Activated naive CD8-positive, alpha-beta T cell treated with anti-CD3 and anti-CD28 coated beads, Interleukin-2, amount 10 ng/mL, durations not matched to agents 7 days and 5 days (primary cell): ENCODE data around the gene AGMO. TPM values are rescaled to one million over a fixed set of nuclear protein-coding genes. Genes with fewer than 3 reads are reported as not detected.

Experiments used
- ATAC-seq: fragments of 150-1000 bp; cut with Tn5 transposase; one replicate; pipeline ENCODE4 v1.10.0; 2021; ENCODE audit warnings: low read depth, moderate library complexity
- POLR2A ChIA-PET: fragments of 350-600 bp; sonication (Branson Sonifier 250); formaldehyde crosslinking; loops from one replicate; lab custom pipeline; 2021; ENCODE audit warnings: antibody characterized with exemption; lab: Charles Lee
- DNase-seq: peaks from one replicate; pipeline ENCODE4 v3.0.0; 2021
- H3K27ac Mint-ChIP-seq: one replicate; pipeline ENCODE4 v1.8.0; 2022; ENCODE audit warnings: mild to moderate bottlenecking, mixed read lengths
- H3K27me3 Mint-ChIP-seq: one replicate; pipeline ENCODE4 v1.8.0; 2022; ENCODE audit warnings: mild to moderate bottlenecking, moderate library complexity, mixed read lengths
- H3K36me3 Mint-ChIP-seq: one replicate; pipeline ENCODE4 v1.8.0; 2021; ENCODE audit warnings: mild to moderate bottlenecking, mixed read lengths
- H3K4me1 Mint-ChIP-seq: one replicate; pipeline ENCODE4 v1.8.0; 2021; ENCODE audit warnings: mixed read lengths
- H3K4me3 Mint-ChIP-seq: one replicate; pipeline ENCODE4 v1.8.0; 2022; ENCODE audit warnings: mild to moderate bottlenecking, moderate library complexity, mixed read lengths
- H3K9me3 Mint-ChIP-seq: one replicate; pipeline ENCODE4 v1.8.0; 2021; ENCODE audit warnings: mixed read lengths
- total RNA-seq, 2 experiments: library from RNA; stranded (reverse); gene quantifications; one replicate each; pipeline ENCODE4 v1.2.3, GENCODE V29; 2021

AGMO gene
- total RNA-seq, 2 experiments from 2014 or later, result not detected

DNA sequence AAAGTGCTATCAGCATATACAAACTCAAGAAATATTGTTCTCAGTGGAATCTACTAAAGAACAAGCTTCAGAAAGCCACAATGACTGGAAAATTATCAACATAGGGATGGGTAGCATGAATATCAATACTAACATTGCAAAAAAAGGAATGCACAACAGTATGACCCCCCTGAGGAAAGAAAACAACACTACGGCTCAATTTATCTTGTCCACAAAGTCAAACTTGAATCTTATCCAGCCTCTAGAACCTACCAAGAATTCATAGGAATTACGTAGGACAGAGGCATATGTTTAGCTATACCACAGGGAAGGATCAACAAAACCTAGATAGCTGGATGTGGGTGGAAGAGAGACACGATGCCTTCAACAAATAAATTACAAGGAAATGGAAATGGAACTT, 54.6 kb downstream of the AGMO start:
- POLR2A ChIA-PET, result no interaction called here
- no peak for DNase-seq
- Mint-ChIP-seq H3K27me3 (no peaks in the 10 kb centered on the region), H3K27ac (no peak overlapping the region), H3K4me1 (no peaks in the 10 kb centered on the region), H3K4me3 (no peak overlapping the region), H3K36me3 (no peaks in the 10 kb centered on the region), H3K9me3 (peaks cover 1% of the 10 kb centered on the region)
- ATAC-seq, result no peak

DNA sequence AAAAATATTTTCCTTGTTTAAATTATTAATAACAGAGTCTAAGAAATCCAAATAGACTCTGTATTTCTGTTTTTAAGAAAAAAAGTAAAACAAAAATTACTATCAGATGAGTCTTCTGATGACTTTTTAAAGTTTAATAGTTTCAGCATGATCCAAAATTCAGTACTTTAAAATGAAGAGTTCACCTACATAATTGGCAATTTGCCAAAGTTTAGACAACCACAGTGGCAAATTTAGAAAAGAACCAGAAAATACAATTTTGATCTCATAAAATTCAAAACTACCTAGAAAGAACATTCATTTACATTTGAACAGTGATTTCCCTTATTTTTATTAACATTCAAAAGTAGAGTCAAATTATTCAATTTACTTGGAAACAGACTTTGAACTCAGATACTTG, 56.1 kb downstream of the AGMO start:
- H3K9me3 Mint-ChIP-seq, result no peaks in the 10 kb centered on the region
- no peaks in the 10 kb centered on the region for H3K4me1 Mint-ChIP-seq
- no peaks in the 10 kb centered on the region for H3K36me3 Mint-ChIP-seq
- ATAC-seq (no peak), DNase-seq (no peak)
- H3K27ac Mint-ChIP-seq, result no peak overlapping the region
- no peaks in the 10 kb centered on the region for H3K27me3 Mint-ChIP-seq
- no peak overlapping the region for H3K4me3 Mint-ChIP-seq
- POLR2A ChIA-PET, result no interaction called here

DNA sequence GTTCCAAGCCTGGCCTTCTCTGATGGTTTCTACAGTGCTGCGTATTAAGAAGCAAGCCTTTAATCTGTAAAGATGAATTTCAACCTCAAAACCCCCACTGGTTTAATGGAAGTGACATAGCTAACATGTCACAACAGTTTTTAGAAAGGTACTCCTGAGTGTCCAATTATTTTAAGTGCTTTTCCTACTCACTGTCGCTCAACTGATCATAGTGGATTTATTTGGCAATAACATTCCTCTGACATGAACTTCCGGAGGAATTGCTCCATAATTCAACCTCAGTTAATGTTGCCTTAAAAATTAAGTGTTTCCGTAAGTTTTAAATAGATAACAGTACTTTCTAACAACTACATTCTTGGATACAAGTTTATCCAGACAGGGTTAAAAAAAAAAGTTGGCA, 57.5 kb downstream of the AGMO start:
- H3K27me3 Mint-ChIP-seq, result no peaks in the 10 kb centered on the region
- H3K4me3 Mint-ChIP-seq, result no peak overlapping the region
- no peaks in the 10 kb centered on the region for H3K4me1 Mint-ChIP-seq
- no peak for ATAC-seq
- H3K9me3 Mint-ChIP-seq, result no peaks in the 10 kb centered on the region
- no peaks in the 10 kb centered on the region for H3K36me3 Mint-ChIP-seq
- POLR2A ChIA-PET, result no interaction called here
- no peak overlapping the region for H3K27ac Mint-ChIP-seq
- DNase-seq, result no peak

DNA sequence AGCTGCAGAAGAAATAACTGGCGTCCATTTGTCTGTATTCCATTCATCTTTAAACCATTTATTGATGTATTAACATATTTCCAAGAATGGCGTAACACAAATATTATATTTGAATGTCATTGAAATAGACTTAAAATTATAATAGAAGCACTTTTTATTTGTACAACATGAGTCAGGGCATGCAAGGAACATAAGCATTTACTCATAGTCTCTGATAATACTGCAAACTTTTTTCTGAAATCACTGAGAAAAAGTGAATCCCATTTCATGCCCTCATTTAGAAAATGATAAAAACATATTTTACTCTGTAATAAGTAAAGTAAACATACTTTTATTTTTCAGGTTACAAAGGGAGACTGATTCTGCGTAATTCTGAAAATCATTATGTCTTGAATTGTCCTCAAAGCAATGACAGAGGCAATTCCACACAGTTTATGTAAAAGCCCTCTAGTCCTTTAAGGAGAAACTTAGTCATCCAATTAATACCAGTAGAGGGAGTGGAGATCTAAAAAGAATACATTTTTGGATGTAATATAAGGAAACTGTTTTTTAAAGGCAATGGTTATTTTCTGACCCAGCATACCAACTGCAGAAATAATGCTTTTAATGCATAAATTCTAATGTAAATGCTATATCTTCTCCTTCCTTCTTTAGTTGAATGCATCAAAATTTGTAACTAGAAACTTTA, 58.1 kb downstream of the AGMO start:
- no peaks in the 10 kb centered on the region for H3K27me3 Mint-ChIP-seq
- no peaks in the 10 kb centered on the region for H3K9me3 Mint-ChIP-seq
- ATAC-seq (no peak), DNase-seq (no peak)
- no peaks in the 10 kb centered on the region for H3K4me1 Mint-ChIP-seq
- no peak overlapping the region for H3K4me3 Mint-ChIP-seq
- no peaks in the 10 kb centered on the region for H3K36me3 Mint-ChIP-seq
- no peak overlapping the region for H3K27ac Mint-ChIP-seq
- POLR2A ChIA-PET, result no interaction called here

DNA sequence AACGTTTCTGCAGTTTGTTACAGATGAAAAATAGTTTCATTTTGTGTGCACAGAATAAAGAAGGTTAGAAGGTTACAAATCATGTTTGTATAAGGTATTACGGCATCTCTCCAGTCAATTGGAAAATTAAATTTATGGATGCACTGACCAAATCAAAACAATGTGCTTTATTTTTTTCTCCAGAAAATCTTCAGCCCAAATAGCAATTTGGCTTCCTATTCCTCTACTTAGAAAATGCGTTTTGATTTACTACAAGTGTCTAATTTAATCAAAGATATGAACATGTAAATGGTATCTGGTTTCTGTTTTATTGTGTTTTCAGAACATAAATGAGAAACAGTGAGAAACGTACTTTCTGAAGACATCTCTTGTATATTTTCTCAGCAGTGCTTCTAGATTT, 63.4 kb downstream of the AGMO start:
- POLR2A ChIA-PET, result no interaction called here
- no peak for ATAC-seq

DNA sequence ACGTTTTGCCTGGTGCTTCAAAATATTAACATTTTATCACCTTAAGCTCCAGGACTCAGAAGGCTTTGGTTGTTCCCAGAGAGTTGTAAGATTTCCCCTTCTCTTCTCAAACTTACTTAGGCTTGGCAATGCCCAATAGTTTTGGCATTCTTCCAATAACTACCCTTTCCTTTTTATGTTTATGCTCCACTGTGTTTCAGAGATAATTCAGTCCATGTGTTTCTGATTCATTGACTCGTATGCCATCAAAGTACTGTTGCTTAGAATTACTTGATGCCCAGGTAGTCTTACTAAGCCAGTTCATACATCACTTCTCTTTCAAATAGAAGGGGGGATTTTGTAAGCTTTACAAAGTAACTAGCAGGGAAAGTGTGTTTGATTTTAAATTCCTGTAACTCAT, 66.6 kb downstream of the AGMO start:
- no peak for DNase-seq
- Mint-ChIP-seq H3K4me3 (no peak overlapping the region), H3K27ac (no peak overlapping the region), H3K9me3 (peaks cover 6% of the 10 kb centered on the region), H3K27me3 (no peaks in the 10 kb centered on the region), H3K4me1 (no peaks in the 10 kb centered on the region), H3K36me3 (no peaks in the 10 kb centered on the region)
- no peak for ATAC-seq
- POLR2A ChIA-PET, result no interaction called here

More for the DNA sequence above, 63.4 kb downstream of the AGMO start:
- DNase-seq, result no peak
- no peak overlapping the region for H3K27ac Mint-ChIP-seq
- no peaks in the 10 kb centered on the region for H3K4me1 Mint-ChIP-seq
- H3K27me3 Mint-ChIP-seq, result no peaks in the 10 kb centered on the region
- H3K9me3 Mint-ChIP-seq, result peaks cover 3% of the 10 kb centered on the region
- H3K36me3 Mint-ChIP-seq, result no peaks in the 10 kb centered on the region
- no peak overlapping the region for H3K4me3 Mint-ChIP-seq

DNA sequence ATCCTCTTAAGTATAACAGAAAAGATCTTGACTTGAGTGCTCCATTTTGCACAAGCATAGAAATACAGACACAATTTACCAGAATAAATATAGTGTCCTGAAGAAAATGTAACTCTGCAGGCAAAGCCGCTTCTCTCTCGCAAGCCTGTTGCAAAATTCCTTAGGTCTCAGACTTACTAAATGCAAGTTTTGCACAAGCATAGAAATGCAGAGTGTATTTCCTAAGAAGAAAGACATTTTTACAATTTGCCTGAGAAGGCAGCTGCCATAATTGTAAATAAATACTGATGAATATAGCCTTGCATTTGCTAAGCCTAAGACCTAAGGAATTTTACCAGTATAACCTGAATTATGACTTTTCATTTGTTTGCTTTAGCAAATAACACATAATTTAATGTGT, 67.1 kb downstream of the AGMO start:
- Mint-ChIP-seq H3K27ac (no peak overlapping the region), H3K4me1 (no peaks in the 10 kb centered on the region), H3K4me3 (no peak overlapping the region), H3K9me3 (peaks cover 6% of the 10 kb centered on the region), H3K27me3 (no peaks in the 10 kb centered on the region), H3K36me3 (no peaks in the 10 kb centered on the region)
- ATAC-seq (no peak), DNase-seq (no peak)
- POLR2A ChIA-PET, result no interaction called here

DNA sequence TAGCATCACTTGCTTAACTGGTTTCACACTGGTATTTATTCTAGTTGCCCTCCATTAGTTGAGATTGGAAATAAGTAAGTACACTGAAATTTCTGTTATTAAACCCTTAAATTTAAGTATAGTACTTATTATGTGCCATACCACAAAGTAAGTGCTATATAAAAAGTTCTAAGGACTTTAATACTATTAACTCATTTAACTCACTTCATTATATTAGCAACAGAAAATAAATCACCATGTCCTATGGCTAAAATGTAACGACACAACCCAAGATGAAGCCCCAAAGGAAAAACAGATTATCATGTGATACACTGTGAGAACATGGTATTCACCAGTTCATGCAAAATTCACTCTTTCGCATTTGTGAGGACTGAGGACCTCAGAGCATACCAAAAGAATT, 70.5 kb downstream of the AGMO start:
- Mint-ChIP-seq H3K4me1 (no peaks in the 10 kb centered on the region), H3K27me3 (no peaks in the 10 kb centered on the region), H3K4me3 (no peak overlapping the region), H3K9me3 (peaks cover 6% of the 10 kb centered on the region), H3K36me3 (no peaks in the 10 kb centered on the region), H3K27ac (no peak overlapping the region)
- POLR2A ChIA-PET, result no interaction called here
- no peak for ATAC-seq
- no peak for DNase-seq

DNA sequence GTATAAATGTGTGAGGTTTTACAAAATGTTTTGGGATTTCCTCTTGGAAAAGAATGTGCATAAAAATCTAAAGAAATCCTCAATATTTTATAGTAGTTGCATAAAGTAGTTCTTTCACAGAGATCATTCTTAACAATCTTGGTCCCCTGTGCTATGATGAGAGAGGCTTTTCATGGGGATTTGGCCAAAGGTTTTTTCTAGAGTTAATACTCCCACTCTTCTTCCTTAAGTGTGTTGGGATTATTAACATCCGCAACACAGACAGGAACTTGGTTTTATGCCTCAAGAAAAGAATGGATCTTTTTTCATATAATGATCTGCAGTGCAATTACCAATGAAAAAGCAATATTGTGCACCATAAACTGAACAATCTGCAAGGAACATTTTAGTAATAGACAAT, 71.5 kb downstream of the AGMO start:
- Mint-ChIP-seq H3K36me3 (no peaks in the 10 kb centered on the region), H3K4me1 (no peaks in the 10 kb centered on the region), H3K27me3 (no peaks in the 10 kb centered on the region), H3K4me3 (no peak overlapping the region), H3K27ac (no peak overlapping the region), H3K9me3 (peaks cover 4% of the 10 kb centered on the region)
- POLR2A ChIA-PET, result no interaction called here
- no peak for DNase-seq
- ATAC-seq, result no peak

DNA sequence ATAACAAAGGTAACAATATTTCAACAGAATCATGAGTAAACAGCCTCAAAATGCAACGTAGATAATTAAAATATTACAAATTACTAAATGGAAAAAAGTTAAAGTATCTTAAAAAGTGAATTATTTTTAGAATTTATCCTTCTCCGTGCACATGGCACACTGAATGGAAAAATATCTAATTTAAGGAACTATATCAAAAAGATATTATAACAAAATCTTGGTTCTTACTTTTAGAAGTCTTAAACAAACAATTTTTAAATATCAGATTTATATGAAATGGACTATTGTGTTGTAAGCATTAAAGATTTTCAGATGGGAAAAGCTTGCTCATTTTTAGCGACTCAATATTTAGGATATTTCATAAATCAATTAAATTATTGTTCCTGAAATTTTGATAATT, 72.0 kb downstream of the AGMO start:
- peaks cover 2% of the 10 kb centered on the region for H3K9me3 Mint-ChIP-seq
- H3K4me3 Mint-ChIP-seq, result no peak overlapping the region
- no peaks in the 10 kb centered on the region for H3K4me1 Mint-ChIP-seq
- H3K27ac Mint-ChIP-seq, result no peak overlapping the region
- no peaks in the 10 kb centered on the region for H3K36me3 Mint-ChIP-seq
- DNase-seq, result no peak
- POLR2A ChIA-PET, result no interaction called here
- no peak for ATAC-seq
- no peaks in the 10 kb centered on the region for H3K27me3 Mint-ChIP-seq

DNA sequence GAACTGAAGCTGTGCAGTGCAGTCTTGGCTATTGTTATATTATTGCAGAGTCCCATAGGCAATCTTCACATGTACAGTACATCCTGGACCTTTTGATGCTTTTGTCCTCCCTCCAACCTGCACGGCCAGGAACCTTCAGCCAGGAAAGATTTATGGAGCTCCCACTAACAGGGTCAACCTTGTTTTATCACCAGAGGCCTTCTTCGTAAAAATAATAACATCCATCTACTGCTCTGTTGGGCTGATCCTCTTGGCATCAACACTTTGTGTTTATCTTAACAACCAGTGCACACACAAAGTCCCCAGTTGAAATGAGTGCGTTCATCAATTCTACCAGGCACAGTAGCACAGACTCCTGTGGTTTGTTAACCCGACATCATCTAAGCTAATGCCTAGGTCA, 72.4 kb downstream of the AGMO start:
- POLR2A ChIA-PET, result no interaction called here
- Mint-ChIP-seq H3K4me3 (no peak overlapping the region), H3K27ac (no peak overlapping the region), H3K4me1 (no peaks in the 10 kb centered on the region), H3K27me3 (no peaks in the 10 kb centered on the region), H3K36me3 (no peaks in the 10 kb centered on the region), H3K9me3 (peaks cover 6% of the 10 kb centered on the region)
- ATAC-seq (no peak), DNase-seq (no peak)

DNA sequence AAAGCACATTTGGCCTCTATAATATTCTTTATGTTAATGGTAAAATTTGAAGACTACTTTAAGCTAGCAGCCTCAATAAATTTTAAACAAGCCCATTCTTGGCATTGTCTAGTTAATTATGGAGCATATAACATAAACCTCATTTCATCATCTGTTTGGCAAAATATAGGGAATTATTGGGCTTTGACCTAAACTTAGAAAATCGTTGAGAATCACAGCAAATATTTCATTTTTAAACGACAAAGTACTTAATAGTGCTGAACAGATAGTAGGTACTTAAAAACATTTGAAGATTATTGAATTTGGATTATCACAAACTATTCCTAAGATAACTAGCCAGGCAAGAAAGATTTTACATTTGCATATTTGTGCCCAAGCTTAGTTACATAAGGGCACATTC, 73.4 kb downstream of the AGMO start:
- ATAC-seq (no peak), DNase-seq (no peak)
- Mint-ChIP-seq H3K27ac (no peak overlapping the region), H3K36me3 (no peaks in the 10 kb centered on the region), H3K27me3 (no peaks in the 10 kb centered on the region), H3K9me3 (peaks cover 6% of the 10 kb centered on the region), H3K4me1 (no peaks in the 10 kb centered on the region), H3K4me3 (no peak overlapping the region)
- POLR2A ChIA-PET, result no interaction called here

DNA sequence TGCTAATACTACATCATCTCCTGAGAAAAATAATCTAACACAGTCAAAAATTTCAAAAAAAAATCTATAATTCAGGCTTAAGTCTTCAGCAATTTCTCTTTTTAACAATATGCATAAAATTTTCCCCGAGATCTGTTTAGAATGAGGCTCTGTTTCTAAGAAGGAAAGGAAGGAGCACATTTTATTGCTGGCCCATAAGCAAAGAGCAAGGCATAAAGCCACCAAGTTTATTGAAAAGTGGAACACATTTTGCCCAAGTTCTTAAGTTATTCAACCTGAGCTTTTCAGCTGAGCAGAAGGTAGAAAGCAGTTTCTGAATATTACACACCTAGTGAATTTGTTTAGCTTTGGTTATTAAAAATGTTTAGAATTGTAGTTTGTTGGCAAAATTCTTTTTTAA, 73.9 kb downstream of the AGMO start:
- ATAC-seq (no peak), DNase-seq (no peak)
- POLR2A ChIA-PET, result no interaction called here
- Mint-ChIP-seq H3K9me3 (peaks cover 6% of the 10 kb centered on the region), H3K27ac (no peak overlapping the region), H3K4me3 (no peak overlapping the region), H3K36me3 (no peaks in the 10 kb centered on the region), H3K4me1 (no peaks in the 10 kb centered on the region), H3K27me3 (no peaks in the 10 kb centered on the region)

DNA sequence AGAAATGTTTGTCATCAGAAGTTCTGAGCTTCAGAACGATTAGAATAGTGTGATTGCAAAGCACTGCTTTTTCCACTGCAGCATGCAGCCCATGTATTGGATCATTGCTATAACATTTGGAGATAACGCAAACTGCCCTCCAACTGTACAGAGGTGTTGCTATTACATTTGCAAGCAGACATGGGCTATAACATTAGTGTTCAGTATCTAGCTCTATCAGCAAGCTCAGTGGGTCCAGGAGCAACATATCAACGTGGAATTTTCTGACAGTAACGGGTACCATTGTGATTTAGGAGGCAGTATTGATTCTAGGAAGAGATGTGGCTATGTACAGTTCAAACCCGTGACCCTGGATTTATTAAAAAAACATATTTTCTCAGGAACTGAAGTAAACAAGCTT, 75.8 kb downstream of the AGMO start:
- no peak overlapping the region for H3K4me3 Mint-ChIP-seq
- POLR2A ChIA-PET, result no interaction called here
- H3K36me3 Mint-ChIP-seq, result no peaks in the 10 kb centered on the region
- H3K27ac Mint-ChIP-seq, result no peak overlapping the region
- no peaks in the 10 kb centered on the region for H3K4me1 Mint-ChIP-seq
- no peak for ATAC-seq
- DNase-seq, result no peak
- H3K9me3 Mint-ChIP-seq, result peaks cover 3% of the 10 kb centered on the region
- H3K27me3 Mint-ChIP-seq, result no peaks in the 10 kb centered on the region

DNA sequence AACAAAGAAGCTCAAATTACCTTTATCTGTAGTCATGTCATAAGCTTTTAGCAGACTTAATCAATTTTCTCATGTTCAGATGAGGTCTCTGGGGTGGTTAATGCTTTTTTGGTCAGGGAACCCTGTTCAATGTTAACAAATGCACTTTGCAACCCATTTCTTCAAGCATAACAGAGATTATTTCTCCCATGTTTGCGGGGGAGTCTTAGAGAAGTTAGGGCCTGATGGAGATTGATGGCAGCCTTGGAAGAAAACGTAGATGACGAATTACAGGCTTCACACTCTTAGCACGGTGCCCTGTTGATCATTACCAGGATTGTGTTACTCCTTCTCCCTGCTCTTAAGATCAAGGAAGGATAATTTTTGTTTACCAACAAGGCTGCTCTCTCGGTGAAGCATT, 76.4 kb downstream of the AGMO start:
- Mint-ChIP-seq H3K4me1 (no peaks in the 10 kb centered on the region), H3K27me3 (no peaks in the 10 kb centered on the region), H3K27ac (no peak overlapping the region), H3K36me3 (no peaks in the 10 kb centered on the region), H3K4me3 (no peak overlapping the region), H3K9me3 (peaks cover 3% of the 10 kb centered on the region)
- ATAC-seq, result no peak
- DNase-seq, result no peak
- POLR2A ChIA-PET, result no interaction called here
